ENCODE measurements around the gene ZNF514. TPM values are rescaled to one million over a fixed set of nuclear protein-coding genes. Genes with fewer than 3 reads are reported as not detected.

ZNF514 gene
- 10 to 100 TPM; 11.2 to 13.8 TPM for total RNA-seq

DNA sequence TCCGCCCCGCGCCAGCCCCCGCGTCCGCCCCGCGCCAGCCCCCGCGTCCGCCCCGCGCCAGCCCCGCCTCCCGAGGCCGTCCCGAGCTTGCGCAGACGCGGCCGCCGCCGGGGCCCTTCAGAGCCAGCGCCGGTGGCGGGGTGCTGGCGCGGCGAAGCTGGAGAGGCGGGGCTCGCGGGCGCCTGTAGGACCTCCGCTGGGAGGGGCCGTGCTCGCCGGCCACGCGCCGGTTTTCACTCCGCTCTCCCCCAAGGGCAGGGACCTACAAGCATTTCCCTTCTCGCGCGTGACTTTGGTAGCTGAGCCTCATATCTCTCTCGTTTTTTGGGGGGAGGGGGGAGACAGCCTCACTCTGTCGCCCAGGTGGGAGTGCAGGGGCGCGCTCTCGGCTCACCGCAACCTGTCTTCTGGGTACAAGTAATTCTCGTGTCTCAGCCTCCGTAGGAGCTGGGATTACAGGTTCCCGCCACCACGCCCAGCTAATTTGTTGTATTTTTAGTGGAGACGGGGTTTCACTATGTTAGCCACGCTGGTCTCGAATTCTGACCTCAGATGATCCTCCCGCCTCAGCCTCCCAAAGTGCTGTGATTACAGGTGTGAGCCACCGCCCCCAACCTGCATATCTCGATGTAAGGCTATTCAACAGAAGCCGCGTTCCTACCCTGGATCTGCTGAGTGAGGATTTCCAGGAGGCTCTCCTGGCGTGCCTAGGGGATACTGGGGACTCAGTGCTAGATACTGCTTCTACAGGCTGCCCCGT lies at the start of gene ZNF514:
Gene ZNF514, minus strand, starts transcription at position 159 of the 760 bp plus-strand sequence. CDS start 6,595 bp downstream, outside the sequence.
- peak within 1 kb of the TSS; percentile 51 to 77 (median 66) for H3K27ac ChIP-seq
- WGBS, 2 donors, result 8 to 27% methylated on average over 9 to 55 of the region's 64 CpGs
- H3K27me3 ChIP-seq, result no peaks in the 10 kb centered on the region
- no peaks in the 10 kb centered on the region for H3K36me3 ChIP-seq (replicated peaks in 1 of 2; ENCODE audit: insufficient read depth in 1 of 2, low read depth in 2 of 2)
- DNase-seq (peak; percentile 79 to 86 (median 84)), ATAC-seq (peak; percentile 93)
- TF ChIP-seq, protein P1, sequence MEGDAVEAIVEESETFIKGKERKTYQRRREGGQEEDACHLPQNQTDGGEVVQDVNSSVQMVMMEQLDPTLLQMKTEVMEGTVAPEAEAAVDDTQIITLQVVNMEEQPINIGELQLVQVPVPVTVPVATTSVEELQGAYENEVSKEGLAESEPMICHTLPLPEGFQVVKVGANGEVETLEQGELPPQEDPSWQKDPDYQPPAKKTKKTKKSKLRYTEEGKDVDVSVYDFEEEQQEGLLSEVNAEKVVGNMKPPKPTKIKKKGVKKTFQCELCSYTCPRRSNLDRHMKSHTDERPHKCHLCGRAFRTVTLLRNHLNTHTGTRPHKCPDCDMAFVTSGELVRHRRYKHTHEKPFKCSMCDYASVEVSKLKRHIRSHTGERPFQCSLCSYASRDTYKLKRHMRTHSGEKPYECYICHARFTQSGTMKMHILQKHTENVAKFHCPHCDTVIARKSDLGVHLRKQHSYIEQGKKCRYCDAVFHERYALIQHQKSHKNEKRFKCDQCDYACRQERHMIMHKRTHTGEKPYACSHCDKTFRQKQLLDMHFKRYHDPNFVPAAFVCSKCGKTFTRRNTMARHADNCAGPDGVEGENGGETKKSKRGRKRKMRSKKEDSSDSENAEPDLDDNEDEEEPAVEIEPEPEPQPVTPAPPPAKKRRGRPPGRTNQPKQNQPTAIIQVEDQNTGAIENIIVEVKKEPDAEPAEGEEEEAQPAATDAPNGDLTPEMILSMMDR (IDR thresholded peaks at IDR 0.05), result no peak
- peak; percentile 9 to 43 (median 11) for TF ChIP-seq POLR2A (IDR thresholded peaks at IDR 0.05)
- peak within 1 kb of the TSS; percentile 57 to 78 for H3K4me3 ChIP-seq
- intact Hi-C loops (cut with DNase I), result no loop called here
- peaks cover 28% of the 10 kb centered on the region for H3K4me1 ChIP-seq
- H3K9me3 ChIP-seq, result peaks cover 0 to 12% (median 0%) of the 10 kb centered on the region in 3 donors

DNA sequence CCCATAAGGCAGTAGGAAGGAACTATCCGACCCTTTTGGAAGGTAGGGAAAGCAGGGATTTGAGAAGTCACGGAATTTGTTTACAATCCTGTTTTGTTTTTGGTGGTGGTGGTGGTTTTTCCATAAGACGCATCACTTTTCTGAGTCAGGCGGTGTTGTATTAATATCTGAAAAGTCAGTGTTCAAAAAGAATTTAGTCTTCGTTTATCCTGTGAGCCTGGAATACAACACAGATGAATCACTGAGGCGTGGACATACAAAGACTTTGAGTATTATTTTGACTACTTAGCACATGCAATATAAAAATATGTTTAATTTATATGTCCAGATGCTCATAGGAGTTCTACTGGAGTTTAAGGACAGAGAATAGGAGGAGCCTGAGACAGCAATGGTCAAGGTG lies 48.5 kb upstream of the ZNF514 start:
- peaks cover 0 to 18% (median 0%) of the 10 kb centered on the region in 3 donors for H3K9me3 ChIP-seq
- no peak for DNase-seq
- H3K36me3 ChIP-seq (replicated peaks in 1 of 2; ENCODE audit: insufficient read depth in 1 of 2, low read depth in 2 of 2), result peaks cover 8 to 18% of the 10 kb centered on the region in 2 donors
- no peak for TF ChIP-seq POLR2A (IDR thresholded peaks at IDR 0.05)
- TF ChIP-seq, protein P1 (IDR thresholded peaks at IDR 0.05), result no peak
- intact Hi-C loops (cut with DNase I), result no loop called here
- H3K27ac ChIP-seq, result no peak overlapping the region
- H3K4me1 ChIP-seq, result peaks cover 17% of the 10 kb centered on the region
- no peak for ATAC-seq
- H3K4me3 ChIP-seq, result peak overlapping the region in 1 of 2 donors; percentile 83
- WGBS, 2 donors, result 61 to 64% methylated on average over 6 of the region's 6 CpGs
- no peaks in the 10 kb centered on the region for H3K27me3 ChIP-seq

DNA sequence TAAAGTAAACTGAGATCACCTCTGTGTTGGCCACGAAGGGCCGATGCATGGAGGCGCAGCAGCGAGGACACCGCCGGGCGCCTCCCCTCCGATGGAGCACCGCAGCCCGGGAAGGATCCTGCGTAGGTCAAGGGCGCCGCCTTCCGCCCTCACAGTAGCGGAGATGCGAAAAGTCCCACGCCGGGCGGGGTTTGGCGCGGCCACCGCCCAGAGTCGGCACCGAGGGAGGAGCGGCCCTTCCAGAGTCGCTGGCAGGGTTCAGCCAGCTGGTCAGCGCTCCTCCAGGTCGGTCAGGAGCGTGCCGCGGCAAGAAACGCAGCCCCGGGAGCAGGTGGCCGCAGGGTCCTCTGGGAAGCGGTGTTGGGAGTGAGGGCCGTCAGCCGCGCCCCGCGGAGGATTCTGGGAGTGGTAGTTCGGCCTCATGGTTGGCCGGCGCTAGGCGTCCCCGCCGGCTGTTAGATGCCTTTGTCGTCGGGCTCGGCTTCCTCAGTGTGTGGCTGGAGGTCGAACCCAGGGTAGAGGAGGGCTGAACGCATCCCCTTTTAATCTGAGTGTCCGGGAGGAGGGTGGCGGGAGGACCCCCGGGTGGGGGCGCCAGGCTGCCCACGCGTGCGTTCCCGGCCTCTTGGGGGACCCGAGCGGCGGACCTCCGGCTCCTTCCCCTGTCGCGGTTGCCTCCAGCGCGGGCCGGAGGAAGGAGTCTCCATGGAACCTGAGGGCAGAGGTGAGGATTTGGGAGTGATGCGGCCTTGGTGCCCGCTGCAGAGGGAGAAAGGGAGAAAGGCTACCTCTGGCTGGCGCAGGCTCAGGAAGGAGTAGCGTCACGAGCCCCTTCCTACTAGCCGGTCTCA lies 47.7 kb upstream of the ZNF514 start, which contains the start of gene ZNF892:
Gene ZNF892, plus strand, starts transcription at position 411 of the 851 bp plus-strand sequence. Its CDS starts 295 bp downstream, at position 706.
- Histone ChIP-seq H3K36me3 (replicated peaks in 1 of 2; ENCODE audit: insufficient read depth in 1 of 2, low read depth in 2 of 2) (peaks cover 6 to 10% of the 10 kb centered on the region in 2 donors), H3K4me1 (peaks cover 17% of the 10 kb centered on the region), H3K9me3 (peaks cover 0 to 11% (median 0%) of the 10 kb centered on the region in 3 donors), H3K4me3 (peak within 1 kb of the TSS; percentile 68 to 83), H3K27ac (peak within 1 kb of the TSS; percentile 76 to 90 (median 80)), H3K27me3 (no peaks in the 10 kb centered on the region)
- intact Hi-C loops (cut with DNase I), result no loop called here
- peak; percentile 99 for ATAC-seq
- peak; percentile 52 to 80 (median 78) for TF ChIP-seq POLR2A (IDR thresholded peaks at IDR 0.05)
- TF ChIP-seq, protein P1 (IDR thresholded peaks at IDR 0.05), result peak in 5 of 7 experiments; percentile 17 to 57 (median 51)
- DNase-seq, result peak; percentile 93 to 95 (median 94)
- 0 to 1% methylated on average over 3 to 74 of the region's 74 CpGs for WGBS, 2 donors

DNA sequence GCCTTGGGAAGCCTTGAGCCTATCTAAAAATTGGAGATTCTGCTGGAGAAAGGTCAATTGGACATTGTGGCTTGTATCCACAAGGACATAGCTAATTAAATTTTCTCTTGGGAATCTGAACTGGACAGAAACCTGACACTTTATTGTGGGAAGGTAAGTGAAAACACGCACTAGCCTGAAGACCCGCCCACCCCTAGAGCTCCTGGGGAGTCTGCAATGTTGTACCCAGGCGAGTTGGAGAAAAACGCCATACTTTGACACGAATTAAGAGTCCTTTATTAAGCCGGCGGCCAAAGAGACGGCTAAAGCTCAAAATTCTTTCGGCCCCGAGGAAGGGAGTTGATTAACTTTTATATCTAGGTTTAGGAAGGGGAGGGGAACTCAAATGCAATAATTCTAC lies 46.4 kb upstream of the ZNF514 start:
- Histone ChIP-seq H3K9me3 (no peaks in the 10 kb centered on the region), H3K4me1 (peaks cover 17% of the 10 kb centered on the region), H3K36me3 (replicated peaks in 1 of 2; ENCODE audit: insufficient read depth in 1 of 2, low read depth in 2 of 2) (peaks cover 0 to under 1% of the 10 kb centered on the region in 2 donors), H3K27ac (no peak overlapping the region), H3K4me3 (no peak overlapping the region), H3K27me3 (no peaks in the 10 kb centered on the region)
- 25 to 40% methylated on average over 10 of the region's 10 CpGs for WGBS, 2 donors
- DNase-seq (no peak), ATAC-seq (no peak)
- TF ChIP-seq, protein P1 (IDR thresholded peaks at IDR 0.05), result no peak
- no peak for TF ChIP-seq POLR2A (IDR thresholded peaks at IDR 0.05)
- intact Hi-C loops (cut with DNase I), result no loop called here

Measured in body of pancreas (tissue), 4 donors.